DMS79 treated with DMSO at 0.1 percent for 48 hours (cell line): ENCODE measurements around the gene TMEM121B.
A peak's percentile ranks its signal among the peaks of the same experiment; 100 is the strongest.
"Not testable (repeated sequence)": the region's sequence is repeated elsewhere in the genome, so short reads cannot be mapped to it uniquely, and the experiment has no call there.

Experiments
- DNase-seq: peaks from one replicate; lab custom pipeline; 2025; lab: John Stamatoyannopoulos, UW

The TMEM121B gene

DNA sequence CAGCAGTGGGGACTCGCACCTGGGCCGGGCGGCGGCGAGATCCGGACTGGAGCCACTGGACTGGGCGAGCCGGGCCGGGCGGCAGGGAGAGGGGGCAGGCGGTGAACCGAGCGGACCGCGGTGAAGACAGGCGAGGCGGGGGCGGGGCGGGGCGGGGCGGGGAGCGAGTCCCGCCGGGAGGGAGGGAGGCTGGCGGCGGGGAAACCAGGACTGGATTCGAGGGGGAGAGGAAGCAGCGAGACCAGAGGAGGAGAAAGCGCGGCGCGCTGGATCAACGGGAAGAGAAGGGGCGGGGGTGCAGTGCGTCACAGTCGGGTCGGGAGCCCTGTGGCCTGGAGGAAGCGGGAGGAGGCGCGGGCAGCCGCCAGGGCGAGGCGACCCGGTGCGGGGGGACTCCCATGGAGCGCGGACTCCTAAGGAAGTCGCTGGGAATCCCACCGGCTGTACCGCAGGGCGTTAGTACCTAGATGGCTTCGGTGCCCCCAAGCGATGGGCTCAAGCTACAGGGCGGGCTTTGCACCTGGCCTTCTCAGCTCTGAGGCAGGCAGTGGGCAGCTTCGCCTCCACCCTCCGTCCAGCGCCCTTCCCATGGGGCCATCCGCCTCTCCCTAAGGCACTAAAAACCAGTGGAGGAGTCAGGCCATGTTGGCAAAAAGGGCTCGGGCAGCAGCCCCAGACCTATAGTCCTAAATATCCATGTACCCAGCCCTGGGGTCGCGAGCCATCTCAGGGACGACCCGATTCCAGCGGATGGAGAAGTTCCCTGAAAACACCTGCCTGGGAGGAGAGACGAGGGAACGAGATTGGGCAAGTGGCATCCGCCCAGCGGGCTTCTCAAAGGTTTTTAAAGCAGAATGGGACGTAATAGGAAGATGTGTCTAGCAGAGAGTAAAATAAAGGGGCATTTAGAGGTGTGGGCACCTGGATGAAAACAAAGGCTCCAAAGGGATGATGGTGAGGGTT is at the start of gene TMEM121B:
TSS of gene TMEM121B (minus strand) at position 128 of the 963 bp plus-strand sequence. CDS start 233 bp downstream, outside the sequence.
- peak; percentile 82 for DNase-seq

DNA sequence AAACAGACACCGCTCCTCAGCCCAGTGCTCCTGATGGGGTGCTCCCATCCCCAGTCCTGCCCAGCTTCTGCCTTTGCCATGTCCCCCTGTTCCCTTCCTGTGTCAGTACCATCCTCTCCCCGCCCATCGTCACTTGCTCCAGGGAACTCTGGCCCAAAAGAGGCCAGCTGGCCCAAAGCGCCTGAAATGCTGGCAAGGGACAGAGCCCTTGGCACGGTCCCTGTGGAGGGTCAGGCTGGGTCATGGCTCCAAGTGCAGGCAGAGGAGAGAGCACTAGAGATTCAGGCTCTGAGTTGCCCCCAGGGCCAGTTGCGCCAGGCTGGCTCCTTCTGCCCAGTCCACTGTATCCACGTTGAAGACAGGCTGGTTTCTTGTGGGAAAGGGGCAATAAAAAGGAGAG is 46.3 kb upstream of the TMEM121B start:
- DNase-seq = no peak

DNA sequence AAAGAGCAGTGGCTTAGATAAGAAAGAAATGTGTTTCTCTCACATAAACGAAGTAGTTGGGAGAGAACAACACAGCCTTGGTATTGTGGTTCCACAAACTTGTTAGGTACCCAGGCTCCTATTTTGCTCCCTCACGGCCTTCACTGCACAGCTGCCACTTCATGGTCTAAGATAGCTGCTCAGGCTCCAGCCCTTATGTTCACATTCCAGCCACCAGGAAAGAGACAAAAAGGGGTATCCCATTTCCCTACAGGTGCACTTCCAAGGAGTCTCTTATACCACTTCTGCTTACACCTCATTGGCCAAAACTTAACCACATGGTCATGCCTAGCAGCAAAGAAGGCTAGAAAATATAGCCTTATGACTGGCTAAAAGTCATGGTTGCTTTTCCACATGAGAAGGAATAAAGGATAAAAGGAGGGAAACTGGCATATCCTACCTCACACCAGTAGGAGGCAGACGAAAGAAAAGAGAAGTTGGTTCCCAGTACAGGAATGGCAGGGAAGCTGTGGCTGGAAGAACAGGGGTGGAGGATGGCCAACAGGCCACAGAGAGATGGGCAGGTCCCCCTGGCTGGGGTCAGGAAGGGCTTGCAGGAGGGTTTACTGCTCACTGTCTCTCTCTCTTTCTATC is 43.3 kb upstream of the TMEM121B start:
- DNase-seq = no peak

DNA sequence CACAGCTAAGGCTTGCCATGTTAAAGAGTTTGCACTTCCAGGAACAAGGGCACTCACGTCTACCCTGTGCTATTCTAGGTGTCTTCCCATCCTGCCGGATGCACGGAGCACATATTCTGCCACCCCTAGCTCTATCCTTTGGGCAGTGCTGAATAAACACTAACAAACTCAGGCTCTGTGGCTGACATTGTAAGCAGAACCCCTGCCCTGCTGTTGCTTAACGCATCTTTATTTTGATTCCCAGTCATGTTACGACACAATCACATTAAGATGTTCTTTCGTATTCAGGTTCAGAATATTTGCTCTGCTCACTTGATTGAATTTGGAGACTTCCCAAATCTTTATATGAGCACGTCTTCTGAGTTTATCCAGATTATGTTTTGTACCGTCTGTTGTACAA is 41.6 kb upstream of the TMEM121B start:
- no peak for DNase-seq

DNA sequence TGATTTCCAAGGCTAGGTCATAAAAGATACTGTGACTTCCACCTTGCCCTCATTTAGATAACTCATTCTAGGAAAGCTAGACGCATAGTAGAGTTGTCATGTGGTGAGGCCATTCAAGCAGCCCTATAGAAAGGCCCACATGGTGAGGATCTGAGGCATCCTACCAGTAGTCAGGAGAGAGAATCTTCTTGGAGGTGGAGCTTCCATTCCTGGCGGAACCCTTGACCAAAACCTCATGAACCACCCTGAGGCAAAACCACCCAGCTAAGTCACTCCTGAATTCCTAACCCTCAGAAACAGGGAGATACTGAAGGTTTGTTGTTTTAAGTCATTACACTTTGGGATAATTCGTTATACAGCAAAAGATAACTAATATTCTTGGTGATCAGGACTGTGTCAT is 40.8 kb upstream of the TMEM121B start:
- no peak for DNase-seq

- peak; percentile 11 for DNase-seq
Observed at GRCh38 chr22:17159504-17159951, 38.4 kb upstream of the TMEM121B start.

GRCh38 chr22:17158568-17159503 is 37.7 kb upstream of the TMEM121B start, which contains the start of gene HDHD5:
Gene HDHD5 (minus strand): TSS chr22:17159277. CDS start chr22:17159251, 26 bp downstream.
- DNase-seq = peak; percentile 48

GRCh38 chr22:17158176-17158567 is 37.0 kb upstream of the TMEM121B start:
- no peak for DNase-seq

GRCh38 chr22:17157714-17158113 is 36.6 kb upstream of the TMEM121B start:
- DNase-seq = no peak

DNA sequence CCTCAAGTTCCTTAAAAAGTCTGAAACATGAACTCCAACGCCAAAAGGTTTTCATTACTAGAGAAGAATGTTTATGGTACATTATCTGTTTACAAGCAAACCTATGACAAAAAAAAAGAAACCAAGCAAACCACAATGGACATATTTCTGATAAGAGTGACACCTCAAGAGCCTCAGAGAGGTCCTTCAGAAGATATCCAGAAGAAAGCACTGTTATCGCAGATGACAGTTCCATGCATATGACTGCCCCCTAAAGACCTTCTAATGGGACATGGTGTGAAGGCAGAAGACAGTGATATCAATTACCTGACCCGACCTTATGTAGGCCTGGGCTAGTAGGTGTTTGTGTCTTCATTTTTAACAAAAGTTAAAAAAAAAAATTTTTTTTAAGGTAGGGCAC is 34.8 kb upstream of the TMEM121B start:
- DNase-seq = no peak

DNA sequence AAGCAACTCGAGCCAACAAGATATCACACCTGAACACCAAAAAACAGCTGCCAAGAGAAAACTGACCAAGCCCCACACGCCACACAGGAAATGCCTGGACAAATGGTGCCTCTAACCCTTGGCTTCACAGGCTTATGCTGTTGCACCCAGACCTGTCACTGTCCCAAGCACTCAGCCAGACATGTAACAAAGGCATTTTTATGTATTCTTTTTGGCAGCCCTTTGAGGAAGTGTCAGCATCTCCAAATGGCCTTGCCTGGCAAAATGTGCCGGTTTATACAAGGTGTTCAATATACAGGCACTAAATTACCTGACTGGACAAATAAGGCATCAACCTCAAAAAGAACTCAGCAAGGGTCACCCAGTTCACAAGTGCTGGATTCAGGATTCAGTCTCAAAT is 31.8 kb upstream of the TMEM121B start:
- no peak for DNase-seq

DNA sequence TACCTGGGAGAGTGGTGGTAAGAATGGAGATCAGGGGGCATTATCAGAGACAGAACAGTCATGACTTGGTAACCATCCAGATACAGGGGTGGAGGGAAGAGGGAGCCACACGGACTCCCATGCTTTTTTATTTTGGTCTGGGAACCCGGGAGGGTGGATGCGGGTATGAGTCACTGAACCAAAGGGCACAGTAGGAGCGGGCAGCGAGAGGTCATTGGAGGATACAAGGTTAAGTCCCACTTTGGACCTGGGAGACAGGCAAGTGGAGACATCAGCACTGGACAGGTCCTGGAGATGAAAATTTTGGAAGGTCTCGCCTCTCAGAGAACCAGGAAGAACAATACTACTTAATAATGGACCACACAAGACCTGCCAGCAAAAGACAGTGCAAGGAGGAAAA is 31.2 kb upstream of the TMEM121B start:
- no peak for DNase-seq

- DNase-seq = no peak
Observed at GRCh38 chr22:17149076-17149815, 28.1 kb upstream of the TMEM121B start.

GRCh38 chr22:17147458-17147857 is 26.3 kb upstream of the TMEM121B start:
- DNase-seq = not testable (repeated sequence)

DNA sequence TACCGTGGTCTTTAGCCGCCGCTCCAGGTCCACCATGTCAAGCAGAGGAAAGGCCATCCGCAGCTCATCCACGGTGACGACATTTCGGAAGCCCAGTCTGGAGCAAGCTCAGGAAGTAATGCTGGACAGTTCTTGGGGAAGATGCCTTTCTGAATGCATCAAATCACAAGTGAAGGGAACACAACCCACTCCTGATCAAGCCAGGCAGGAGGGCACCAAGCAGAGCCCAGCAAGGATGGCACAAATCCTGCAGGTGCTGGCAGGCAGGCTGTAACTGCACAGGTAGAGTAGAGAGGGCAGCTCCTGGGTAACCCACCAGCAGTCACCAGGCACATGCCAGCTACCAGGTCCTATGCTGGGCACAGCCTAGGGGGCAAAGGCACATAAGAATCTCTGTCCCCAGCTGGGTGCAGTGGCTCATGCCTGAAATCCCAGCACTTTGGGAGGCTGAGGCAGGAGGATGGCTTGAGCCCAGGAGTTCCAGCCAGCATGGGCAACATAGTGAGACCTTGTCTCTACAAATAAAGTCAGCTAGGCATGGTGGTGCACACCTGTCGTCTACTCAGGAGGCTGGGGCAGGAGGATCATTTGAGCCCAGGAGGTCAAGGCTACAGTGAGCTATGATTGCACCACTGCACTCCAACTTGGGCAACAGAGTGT is 24.0 kb upstream of the TMEM121B start:
- no peak for DNase-seq

GRCh38 chr22:17143826-17144225 is 22.7 kb upstream of the TMEM121B start:
- DNase-seq = no peak

DNA sequence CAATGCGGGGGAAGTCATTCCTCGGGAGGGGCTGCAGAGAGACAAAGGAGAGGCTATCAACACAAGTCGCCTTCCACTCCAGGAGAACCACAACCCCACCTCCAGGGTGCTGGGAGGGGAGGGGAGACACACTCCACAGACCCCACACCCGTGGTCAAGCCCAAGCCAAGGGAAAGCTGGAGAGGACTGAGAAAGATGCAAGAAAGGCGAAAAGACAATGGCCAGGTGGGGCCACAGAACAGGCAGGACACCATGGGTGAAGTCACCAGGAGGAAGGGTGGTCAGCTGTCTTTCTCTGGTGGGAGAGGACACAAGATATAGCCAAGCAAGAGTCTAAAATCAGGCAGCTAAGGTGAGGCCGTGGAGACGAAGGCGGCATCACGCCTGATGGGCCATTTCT is 21.9 kb upstream of the TMEM121B start:
- no peak for DNase-seq

- DNase-seq = no peak
Observed at GRCh38 chr22:17140826-17141766, 19.9 kb upstream of the TMEM121B start.

GRCh38 chr22:17140022-17140421 is 18.9 kb upstream of the TMEM121B start:
- no peak for DNase-seq

DNA sequence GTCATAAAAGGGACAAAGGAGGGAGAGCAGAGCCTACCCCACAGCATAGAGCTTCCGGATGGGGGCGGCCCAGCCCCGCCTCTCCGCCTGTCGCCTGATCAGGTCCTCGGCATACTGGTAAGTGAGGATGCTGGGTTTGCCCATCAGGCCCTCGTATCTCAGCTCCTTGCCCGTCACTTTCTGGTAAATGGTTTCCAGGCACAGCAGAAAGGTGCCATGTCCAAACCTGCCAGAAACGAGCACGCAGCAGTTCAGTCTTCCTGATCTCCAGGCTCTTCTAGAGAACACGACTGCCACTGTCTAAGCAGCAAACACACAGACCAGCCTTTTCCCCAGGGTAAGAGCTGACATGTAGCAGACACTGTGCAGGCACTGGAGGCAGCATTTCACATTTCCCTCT is 17.4 kb upstream of the TMEM121B start:
- DNase-seq = no peak
